ENCODE data around the gene GLB1L2.

GLB1L2 gene

DNA sequence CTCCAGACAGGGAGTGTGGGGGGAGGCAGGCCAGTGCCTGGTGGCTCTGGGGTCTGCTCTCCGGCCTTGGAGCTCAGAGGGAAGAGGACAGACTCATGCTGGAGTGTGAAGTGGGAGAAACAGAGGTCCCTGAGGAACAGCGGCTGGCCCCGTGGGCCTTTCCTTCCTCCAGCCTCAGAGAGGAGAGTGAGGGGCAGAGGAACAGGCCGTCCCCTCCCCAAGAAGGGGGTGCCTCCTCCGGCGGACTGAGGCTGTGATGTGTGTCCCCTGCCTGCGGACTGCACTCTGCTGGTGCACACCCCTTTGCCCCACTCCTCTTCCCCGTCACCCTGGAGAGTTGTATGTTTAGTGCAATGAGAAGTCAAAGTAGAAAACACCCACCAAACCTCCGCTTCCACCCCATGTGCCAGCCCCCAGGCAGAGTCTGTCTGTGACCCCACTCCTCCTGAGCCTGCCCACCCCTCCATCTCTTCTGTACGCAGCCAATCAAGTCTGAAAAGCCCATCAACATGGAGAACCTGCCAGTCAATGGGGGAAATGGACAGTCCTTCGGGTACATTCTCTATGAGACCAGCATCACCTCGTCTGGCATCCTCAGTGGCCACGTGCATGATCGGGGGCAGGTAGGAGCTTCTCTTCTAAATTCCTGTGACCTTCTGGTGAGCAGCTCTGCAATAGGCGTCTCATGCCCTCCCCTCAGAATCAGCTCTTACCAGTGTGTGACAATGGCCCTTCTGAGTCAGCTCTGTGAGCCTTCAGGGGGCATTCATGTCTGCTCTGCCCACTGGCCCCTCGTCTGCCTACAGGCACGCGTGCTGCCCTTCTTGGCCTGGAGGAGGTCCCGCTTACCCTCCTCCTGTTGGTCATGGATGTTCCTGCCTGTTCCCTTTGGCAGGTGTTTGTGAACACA is 39.0 kb downstream of the GLB1L2 start:
- DNase-seq: no peak

DNA sequence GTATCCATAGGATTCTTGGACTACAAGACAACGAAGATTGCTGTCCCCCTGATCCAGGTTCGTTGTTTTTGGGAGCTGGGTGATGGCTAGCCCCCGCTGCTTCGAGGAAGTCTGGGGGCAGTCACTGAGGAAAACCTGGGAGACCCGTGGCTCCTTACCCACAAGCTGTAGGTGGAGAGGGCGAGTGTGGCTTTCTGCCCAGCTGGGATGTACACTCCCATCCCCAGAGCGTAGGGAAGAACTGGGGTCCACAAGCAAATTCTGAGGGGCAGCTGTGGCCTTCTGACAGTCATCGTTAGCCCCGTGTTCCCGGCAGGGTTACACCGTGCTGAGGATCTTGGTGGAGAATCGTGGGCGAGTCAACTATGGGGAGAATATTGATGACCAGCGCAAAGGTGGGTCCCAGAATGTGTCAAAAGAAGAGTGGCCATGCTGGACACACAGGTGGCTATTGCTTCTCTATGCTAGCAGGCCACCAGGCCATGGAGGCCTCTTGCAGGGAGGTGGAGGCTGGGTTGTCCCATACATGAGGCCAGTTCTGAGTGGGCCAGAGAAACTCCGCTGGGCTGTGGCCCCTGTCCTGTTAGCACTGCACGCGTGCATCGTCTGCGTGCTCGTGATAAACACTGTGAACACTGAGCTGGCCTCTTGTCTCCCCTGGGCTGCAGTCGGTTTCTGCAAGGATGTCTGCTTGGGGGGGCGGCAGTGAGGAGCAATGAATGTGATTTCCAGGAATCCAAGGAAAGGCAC is 39.8 kb downstream of the GLB1L2 start:
- DNase-seq: no peak

DNA sequence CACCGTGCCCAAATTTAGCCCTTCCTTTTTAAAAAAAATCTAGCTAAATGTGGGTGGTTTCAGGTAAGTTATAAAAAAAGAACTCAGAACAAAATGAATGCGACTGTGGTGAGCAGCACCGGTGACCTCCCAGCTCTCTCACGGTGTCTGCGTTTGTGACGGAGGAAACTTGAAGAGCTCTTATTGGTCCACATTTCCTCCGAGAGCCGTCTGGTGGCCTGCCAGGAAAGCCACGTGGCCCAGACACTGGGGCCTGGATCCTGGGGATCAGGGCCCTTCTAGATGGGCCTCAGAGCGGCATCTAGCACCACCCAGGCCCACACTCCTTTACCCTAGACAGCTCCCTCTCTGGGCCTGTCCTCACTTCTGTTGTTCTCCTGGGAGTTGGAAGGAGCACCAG is 40.7 kb downstream of the GLB1L2 start:
- no peak for DNase-seq

GRCh38 chr11:134372961-134373360 is 41.2 kb downstream of the GLB1L2 start:
- DNase-seq: peak; percentile 95 to 97

GRCh38 chr11:134373591-134374052 is 41.8 kb downstream of the GLB1L2 start:
- DNase-seq: no peak

- DNase-seq: no peak
Measured at GRCh38 chr11:134374171-134374570, 42.4 kb downstream of the GLB1L2 start.

GRCh38 chr11:134374891-134375550 is 43.2 kb downstream of the GLB1L2 start:
- no peak for DNase-seq

DNA sequence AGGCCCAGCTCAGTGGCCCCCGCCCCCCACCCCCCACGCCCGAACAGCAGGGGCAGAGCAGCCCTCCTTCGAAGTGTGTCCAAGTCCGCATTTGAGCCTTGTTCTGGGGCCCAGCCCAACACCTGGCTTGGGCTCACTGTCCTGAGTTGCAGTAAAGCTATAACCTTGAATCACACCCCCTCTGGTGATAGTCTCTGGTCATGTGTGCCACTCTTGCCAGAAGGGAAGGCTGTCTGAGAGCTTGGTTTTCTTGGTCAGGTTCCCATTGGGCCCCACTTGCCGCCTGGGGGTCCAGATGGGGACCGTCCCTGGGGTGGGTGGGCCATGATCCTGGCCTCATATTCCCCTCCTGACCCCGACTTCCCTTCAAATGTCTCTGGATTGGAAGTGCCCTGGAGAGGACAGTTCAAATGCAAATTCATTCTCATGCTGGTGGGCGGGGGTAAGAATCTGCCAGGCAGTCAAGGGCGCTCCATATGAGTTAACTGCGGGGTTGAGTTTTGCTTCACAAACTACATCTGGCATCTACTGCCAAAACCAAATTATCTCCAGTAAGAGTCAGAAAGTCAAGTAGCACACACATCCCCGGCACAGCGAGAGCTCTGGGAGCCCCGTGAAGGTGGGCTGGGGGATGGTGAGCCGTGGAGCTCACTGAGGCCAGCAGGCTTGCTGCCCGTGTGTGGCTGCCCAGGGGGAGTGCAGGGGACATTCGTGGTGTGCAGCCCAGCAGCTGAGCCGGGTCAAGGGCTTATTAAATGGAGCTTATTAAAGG is 44.5 kb downstream of the GLB1L2 start:
- no peak for DNase-seq

DNA sequence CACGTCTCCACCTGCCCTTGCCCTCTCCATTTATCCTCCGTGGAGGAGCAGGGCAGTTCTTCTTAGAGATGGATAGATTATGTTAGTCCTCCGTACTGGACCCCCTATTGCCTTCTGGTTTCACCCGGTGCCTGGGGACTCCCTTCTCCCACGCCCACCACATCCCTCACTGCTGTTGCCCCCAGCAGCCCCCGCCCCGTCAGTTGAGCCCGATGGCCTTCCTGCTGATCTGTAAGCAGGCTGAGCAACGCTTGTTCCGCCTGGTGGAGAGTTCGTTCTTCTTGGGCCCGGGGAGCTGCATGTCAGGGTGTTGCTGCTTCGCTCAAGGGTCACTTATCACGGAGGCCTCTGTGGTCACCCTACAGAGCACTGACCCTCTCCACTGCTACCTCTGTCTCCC is 46.1 kb downstream of the GLB1L2 start:
- no peak for DNase-seq

- no peak for DNase-seq
Measured at GRCh38 chr11:134379241-134379640, 47.5 kb downstream of the GLB1L2 start.

DNA sequence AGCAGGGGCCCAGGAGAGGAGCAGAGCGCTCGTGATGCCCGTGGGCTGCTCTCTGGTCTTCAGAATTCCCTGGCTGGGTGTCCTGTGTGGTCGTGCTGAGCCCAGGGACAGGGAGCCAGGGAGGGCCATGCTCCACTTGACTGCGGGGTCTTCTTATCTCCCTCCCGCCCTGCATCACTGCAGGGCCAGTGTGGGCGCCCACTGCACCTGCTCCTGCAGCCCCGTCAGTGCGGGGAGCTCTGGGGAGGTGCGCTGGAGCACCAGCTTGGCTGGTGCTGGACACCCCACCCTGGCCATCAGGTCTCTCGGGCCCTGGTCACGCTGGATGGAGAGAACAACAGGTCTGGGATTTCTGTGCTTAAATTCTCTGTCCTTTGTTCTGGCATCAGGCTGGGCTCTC is 48.4 kb downstream of the GLB1L2 start:
- no peak for DNase-seq

DNA sequence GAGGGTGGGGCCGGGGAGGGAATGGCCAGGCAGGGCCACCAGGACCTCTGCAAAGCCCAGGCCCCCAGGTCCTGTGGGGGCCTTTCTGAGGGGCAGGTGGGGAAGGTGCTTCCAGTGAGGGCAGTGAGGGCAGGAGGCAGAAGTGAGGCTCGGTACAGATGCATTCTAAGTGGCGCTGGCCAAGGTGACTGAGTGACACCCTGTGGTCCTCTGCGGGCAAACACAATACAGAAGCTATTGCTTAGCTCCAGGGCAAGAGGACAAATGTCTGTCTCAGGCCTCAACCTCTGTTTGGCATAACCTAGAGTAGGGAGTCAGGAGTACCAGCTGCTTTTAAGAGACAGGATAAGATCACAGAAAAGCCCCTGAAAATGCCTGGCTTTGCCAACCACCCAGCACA is 49.0 kb downstream of the GLB1L2 start:
- no peak for DNase-seq

DNA sequence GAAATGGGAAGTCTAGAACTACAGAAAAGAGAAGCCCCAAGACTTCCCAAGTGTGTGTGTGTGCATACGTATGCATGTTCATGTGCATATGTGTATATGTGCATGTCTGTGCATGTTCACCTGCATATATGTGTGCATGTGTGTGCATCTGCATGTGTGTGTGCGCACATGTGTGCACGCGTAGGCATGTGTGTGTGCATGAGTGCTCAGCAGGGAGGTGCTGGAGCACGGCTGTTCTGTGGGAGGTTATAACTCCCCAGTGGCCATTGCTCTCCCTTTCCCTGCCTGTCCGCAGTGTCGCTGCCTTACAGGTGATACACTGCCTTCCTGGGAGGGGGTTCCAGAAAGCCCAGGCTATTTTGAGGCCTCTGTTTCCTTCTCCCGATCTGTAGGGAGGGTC is 50.5 kb downstream of the GLB1L2 start:
- no peak for DNase-seq

DNA sequence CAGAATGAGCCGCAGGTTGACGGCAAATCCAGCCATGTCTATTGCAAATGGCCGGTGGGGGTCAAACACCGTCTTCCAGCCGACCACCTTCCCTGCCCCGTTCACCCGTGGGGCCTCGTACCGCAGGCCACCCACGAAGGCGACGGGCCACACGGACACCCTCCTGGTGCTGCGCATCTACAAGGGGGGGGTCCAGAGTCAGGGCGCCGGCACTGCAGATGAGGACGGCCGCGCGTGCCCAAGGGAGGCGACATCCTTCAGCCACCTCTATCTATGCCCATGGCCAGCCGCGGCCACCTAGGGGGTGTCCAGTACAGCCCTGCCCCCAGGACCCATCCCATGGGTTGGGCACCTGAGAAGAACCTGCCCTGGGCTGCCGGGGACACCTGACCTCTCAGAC is 51.0 kb downstream of the GLB1L2 start:
- DNase-seq: no peak

DNA sequence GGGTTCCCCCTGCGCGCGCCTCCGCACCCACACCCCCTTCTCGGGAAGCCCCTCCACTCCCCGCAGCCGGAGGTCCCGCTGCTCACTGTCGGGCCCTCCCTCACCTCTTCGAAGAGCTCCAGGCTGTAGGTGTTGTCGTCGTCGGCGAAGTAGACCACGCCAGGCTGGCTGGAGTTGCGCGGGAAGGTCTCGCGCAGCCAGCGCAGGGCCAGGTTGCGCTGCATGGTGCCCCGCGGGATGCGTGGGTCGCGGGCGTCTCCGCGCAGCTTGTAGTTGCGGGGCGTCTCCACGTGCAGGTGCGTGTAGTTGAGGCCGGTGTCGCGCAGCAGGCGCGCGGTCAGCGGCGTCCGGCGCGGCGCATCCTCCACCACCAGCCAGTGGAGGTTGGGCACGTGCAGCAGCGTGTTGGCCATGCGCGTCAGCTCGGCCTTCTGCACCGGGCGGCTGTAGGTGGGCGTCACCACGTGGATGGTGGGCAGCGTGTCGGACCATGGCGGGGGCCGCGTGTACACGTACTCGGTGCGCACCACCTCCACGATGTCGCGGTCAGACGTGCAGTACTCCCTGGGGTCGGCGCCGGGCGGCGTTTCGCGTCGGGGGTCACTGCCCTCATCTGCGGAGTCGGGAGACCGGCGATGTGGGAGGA is 51.9 kb downstream of the GLB1L2 start:
- DNase-seq: no peak

DNA sequence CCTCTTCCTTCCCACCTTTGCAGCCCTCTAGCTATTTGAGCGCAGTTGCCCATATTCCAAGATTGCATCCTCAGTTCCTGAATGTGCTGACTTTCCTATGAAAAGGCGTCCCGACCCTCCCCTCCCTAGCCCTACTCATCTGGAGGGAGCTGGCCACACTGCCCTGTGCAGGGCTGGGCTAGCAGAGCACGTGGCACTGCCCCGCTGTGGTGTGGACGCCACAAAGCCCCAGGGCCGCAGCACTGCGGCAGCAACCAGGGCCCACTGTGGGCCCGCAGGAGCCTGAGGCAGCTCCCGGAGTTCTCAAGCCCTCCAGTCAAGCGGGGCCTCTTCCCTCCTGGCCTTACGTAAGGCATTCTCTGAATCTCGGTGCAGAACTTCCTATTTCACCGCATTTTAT is 52.6 kb downstream of the GLB1L2 start:
- no peak for DNase-seq

DNA sequence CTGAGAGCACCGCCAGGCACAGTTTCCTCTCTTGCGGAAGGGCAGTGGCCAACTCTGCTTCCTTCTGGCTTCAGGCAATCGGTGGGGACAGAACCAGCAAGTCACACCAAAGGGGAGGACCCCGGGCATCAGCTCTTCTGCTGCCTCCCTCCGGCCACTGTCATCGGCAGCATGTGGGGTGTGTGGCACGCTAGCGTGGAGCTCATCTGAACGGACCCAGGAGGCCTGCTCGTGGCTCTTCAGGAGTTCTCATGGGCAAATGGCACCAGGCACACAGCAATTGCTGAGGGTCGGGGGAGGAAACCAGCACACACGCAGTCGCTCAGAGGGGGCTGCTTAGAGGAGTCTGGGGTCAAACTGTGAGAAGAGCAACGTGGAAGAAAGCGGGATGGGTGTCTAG is 53.4 kb downstream of the GLB1L2 start:
- no peak for DNase-seq

DNA sequence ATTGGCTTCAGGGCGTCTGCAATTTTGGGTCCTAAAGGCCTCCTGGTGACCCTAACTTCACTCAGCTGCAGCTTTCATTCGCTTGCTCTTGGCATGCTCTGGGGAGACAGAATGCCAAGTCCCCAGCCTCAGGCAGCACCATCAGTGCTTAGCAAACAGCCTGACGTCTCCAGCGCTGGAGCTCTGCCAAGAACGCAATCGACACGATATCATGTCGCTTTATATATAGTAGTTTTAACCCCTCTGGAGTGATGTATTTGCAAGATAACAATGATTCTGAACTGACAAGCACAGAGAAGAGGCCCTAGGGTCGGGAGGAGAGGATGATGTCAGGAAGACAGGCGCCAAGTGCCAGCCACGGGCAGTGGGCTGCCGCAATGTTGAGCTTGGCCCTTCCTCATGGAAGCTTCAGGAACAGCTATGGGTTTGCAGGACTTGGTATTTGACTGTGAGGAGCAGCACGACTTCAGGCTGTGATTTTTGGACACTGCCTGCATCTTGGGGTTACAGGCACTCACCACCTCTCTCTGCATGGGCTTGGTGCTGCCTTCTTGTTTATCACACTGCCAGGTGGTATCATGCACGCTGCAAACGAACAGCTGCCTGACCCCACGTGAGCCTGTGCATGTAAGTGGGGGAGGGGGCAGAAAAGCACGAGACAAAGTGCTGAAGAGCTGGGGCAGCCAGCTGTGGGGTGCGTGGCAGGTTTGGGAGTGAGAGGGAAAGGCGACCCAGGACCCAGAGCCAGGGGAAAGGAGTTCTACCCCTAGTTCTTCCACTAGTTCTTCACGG is 54.2 kb downstream of the GLB1L2 start:
- DNase-seq: peak; percentile 51 to 82

GRCh38 chr11:134386945-134387344 is 55.2 kb downstream of the GLB1L2 start:
- no peak for DNase-seq

GRCh38 chr11:134387501-134387900 is 55.7 kb downstream of the GLB1L2 start:
- DNase-seq: no peak

DNA sequence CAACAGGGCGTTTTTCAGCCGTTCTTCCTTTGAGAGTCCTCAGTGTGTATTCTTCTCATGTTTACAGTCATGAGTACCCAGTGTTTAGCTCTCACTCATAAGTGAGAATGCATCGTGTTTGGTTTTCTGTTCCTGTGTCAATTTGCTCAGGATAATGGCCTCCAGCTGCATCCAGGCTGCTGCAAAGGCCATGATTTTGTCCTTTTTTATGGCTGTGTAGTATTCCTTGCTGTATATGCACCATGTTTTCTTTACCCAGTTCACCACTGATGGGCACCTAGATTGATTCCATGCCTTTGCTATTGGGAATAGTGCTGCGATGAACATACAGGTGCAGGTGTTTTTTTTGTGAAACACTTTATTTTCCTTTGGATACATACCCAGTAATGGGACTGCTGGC is 56.8 kb downstream of the GLB1L2 start:
- DNase-seq: no peak

All from NCI-H524 (cell line).